GM21526 (cell line): ENCODE data around the gene TMEM87B.
"Not testable (repeated sequence)": the region's sequence is repeated elsewhere in the genome, so short reads cannot be mapped to it uniquely, and the experiment has no call there.

ENCODE experiments used
- ATAC-seq: cut with Tn5 transposase; IDR thresholded peaks from one replicate; pipeline ENCODE4 v1.9.1; 2021; ENCODE audit warnings: moderate library complexity; ENCODE audit not compliant: unreplicated experiment, low FRiP score

TMEM87B gene

GRCh38 chr2:112062894-112063293, 7.8 kb downstream of the TMEM87B start:
- ATAC-seq, result no peak

GRCh38 chr2:112065486-112065885, 10.4 kb downstream of the TMEM87B start:
- ATAC-seq, result no peak

- ATAC-seq, result no peak
Measured at GRCh38 chr2:112065966-112066365, 10.9 kb downstream of the TMEM87B start.

- not testable (repeated sequence) for ATAC-seq
Measured at GRCh38 chr2:112069794-112070193, 14.7 kb downstream of the TMEM87B start.

DNA sequence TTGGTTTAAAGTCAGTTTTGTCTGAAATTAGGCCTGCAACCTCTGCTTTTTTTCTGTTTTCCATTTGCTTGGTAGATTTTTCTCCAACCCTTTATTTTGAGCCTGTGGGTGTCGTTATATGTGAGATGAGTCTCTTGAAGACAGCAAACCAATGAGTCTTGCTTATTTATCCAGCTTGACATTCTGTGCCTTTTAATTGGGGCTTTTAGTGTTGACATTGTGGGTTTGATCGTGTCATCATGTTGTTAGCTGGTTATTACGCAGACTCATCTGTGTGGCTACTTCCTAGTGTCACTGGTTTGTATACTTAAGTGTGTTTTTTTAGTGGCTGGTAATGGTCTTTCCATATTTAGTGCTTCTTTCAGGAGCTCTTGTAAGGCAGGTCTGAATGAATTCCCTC, 18.8 kb downstream of the TMEM87B start:
- no peak for ATAC-seq

DNA sequence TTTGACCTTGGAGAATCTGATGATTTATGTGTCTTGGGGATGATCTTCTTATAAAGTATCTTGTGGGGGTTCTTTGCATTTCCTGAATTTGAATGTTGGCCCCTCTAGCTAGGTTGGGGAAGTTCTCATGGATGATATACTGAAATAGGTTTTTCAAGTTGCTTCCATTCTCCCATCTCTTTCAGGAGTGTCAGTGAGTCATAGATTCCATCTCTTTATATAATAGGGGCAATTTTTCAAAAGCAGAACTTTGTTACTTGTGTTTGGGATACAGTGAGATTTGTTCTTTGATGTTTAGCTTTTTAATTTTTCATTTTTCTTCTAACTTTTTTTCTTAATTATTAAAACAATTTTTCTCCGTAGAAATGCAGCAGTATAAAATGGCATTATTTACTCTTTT, 19.4 kb downstream of the TMEM87B start:
- ATAC-seq, result no peak

- no peak for ATAC-seq
Measured at GRCh38 chr2:112075490-112076260, 20.6 kb downstream of the TMEM87B start.

GRCh38 chr2:112077814-112078213, 22.7 kb downstream of the TMEM87B start:
- no peak for ATAC-seq

DNA sequence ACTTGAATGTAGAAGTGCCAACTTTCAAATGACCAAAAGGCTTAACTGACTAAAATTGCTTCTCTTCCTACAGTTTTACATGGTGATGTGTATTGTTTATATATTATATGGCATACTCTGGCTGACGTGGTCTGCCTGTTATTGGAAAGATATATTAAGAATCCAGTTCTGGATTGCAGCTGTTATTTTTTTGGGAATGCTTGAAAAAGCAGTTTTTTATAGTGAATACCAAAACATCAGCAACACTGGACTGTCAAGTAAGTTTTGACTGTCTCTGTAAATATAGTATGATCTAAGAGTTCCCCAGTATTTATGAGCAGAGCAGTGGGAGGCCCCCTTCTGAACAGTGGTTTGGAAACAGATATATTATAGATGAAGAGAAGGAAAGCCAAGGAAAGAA, 26.2 kb downstream of the TMEM87B start:
- no peak for ATAC-seq

DNA sequence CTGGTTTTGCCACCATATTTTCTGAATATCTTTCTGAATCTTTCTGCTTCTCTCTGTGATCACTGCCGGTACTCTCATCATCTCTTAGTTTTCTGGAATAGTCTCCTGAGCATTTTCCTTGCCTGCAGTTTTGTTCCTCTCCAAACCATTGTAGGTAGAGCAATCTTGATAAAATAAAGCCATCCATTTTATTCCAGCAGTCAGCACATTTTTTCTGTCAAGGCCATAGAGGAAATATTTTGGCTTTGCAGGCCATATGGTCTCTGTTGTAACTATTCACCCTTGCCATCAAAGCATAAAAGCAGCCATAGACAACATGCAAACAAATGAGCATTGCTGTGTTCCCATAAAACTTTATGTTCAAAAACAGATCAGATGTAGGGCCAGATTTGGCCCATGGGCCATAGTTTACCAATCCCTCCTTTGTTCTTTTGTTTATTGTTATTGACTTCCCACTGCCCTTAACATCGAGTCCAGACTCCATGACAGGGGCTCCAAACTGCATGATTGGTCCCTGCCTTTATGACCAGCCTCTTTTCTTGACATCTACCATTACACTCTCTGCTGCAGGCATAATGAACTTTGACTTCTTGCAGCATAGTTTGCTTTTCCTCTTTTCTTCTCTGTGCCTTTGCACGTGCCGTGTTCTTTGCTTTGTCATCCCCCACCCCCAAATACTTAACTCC, 29.8 kb downstream of the TMEM87B start:
- no peak for ATAC-seq

DNA sequence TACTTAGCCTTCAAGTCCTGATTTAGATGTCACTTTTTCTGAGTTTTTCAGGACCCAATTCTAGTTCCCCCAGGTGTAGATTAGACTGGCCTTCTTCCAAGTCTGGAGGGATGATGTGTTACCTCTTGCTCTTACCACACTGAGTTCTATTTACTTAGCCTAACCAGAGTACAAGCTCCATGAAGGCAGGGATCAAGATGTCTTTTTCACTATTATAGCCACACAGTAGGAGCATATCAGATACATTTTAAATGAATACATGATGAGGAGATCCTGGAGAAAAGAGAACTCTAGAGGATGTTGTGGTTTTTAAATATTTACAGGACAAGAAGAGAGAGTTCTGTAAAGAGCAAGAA, 30.3 kb downstream of the TMEM87B start:
- ATAC-seq, result no peak

DNA sequence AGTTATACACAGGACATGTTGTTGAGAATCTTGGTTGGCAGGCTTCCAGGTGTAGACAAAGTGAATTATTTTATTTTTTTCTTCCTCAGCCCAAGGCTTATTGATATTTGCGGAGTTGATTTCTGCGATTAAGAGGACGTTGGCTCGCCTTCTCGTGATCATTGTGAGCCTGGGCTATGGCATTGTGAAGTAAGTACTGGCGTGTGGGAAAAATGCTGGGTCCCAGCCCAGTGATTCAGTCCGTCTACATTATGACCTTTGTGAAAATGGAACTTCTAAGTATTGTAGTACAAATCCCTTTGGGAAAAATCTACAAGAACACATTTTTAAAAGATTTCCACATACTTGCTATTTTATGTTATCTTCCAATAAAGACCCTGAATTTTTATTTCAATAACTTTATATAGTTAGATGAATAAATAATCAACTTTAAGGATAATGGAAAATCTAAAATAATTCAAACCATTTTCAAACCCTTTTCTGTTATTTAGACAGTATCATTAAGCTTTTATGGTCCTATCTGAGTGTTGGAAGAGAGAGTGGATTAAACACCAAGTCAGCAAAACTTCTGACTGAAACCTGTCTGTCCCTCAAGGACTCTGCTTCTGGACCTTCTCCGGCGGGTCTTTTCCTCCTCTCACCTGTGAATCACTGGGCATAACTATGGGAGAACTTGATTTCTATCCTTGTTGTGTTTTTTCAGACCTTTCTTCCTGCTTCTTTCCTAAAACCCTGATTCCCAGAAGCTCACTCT, 31.0 kb downstream of the TMEM87B start:
- ATAC-seq, result no peak

DNA sequence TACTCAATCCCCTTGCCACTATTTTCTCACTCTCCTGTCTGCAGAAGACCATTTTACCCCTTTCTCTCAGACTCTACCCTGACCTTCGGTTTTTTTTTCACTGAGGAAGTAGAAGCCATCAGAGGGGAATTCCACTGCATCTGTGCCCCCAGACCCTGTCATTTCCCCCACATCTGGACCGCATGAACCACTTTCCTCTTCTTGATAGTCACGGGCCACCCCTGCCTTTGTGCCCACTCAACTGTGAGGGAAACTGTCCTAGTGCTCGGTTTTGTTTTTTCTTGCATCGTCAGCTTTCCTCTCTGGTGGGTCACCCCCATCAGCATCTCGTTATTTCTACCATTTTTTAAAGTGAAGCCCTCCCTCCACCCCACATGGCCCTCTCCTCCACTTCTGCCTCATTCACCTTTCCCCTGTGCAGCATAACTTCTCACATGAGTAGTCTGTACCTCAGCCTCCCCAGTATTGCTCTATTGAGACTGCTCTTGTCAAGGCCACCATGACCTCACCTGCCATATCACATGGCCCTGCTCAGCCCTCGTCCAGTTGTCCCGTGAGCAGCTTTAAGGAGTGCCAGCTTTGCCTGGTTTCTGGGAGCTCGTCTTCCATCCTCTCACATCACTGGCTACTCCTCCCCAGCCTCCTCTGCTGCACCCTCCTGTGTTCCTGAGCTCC, 32.4 kb downstream of the TMEM87B start:
- no peak for ATAC-seq

GRCh38 chr2:112089375-112089774, 34.3 kb downstream of the TMEM87B start:
- ATAC-seq, result no peak

DNA sequence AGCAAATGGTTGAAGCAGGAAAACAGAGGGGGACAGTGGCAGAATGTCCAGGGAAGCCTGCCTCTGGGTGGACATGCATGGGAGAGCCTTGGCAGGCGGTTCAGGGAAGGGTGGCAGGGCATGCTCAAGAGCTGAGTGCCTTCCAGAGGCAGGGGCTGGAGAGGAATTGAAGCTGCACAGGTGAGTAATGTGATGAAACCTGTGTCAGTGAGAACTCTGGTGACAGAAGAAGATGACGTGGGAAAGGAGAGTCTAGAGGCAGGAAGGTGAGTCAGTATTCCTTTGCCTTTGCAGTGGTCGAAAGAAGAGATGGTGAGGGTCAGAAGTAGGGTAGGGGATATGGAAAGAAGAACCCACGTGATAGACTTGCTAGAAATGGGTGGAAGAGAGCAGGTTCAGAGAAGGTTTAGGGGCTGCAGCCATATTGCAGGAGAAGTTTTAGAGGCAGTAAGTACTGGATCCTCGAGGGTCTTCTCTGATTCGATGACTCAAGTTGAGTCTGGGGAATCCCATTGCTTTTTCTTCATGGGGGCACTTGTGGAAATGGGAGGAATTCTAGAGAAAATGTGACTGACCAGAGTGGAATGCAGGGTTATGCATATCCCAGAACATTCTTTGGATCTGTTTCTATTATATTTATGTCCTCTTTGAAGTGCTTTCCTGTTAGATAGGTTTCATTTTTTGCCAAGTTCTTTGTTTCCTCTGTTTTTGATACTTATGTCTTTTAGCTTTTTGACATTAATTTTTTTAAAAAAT, 37.4 kb downstream of the TMEM87B start:
- ATAC-seq, result no peak

- ATAC-seq, result no peak
Measured at GRCh38 chr2:112093216-112093615, 38.1 kb downstream of the TMEM87B start.

DNA sequence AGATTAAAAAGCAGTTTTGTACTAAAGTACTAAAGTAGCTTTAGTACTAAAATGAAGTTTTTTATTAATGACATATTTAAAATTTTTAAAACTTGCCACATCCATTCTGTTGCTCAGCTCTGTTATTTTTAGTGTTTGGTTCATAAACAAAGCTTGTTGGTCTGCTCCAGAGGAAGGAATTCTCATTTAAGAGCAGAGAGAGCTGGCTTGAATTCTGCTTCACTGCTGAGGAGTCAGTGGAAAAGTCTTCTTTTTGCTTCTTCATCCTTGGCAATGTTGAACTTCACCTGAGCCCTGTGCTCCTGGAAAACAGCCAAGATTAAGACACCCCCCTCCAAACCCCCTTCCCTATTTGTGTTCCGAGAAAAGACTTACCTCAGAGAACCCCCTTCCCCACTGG, 40.6 kb downstream of the TMEM87B start:
- no peak for ATAC-seq

DNA sequence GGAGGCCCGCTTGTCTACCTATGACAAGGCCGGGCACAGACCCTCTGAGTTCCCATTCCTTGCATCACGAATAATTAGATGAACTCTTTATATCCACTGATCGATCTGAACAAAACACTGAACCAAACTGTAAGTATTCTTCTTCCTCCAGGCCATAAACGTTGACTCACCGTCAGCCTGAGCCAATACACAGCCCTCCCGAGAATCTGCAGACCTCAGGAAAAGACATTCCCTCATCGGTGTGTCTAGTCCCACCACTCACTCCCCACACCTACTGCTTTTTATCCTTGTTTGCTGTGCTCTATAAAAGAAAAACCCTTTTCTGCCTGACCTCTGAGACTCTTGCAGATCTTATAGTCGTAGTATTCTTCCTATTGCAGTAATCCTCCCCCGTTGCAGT, 41.0 kb downstream of the TMEM87B start:
- ATAC-seq, result no peak

DNA sequence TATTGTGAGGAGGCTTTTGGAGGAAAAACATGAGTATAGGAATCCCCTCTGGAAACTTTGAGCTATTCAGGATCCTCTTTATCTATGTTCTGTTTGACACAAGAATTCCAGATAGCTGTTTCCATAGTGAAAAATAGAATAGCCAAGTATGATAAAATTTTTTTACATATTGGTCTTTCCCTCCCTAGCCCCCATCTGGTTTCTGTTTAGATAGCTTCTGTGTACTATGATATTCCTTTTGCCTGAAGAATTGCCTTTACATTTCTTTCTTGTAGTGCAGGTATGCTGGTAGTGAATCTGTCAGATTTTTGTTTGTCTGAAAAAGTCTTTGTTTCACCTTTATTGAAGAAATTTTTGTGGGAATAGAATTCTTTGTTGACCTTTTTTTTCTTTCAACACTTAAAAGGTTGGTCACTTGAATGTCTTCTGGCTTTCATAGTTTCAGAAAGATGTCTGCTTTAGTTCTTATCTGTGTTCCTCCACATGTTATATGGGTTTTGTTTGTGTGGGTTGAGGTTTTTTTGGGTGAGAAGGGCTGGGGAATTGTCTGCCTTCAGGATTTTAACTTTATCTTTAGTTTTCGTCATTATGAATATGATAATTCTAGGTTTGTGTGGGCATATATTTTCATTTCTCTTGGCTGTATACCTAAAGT, 53.2 kb downstream of the TMEM87B start:
- no peak for ATAC-seq

- no peak for ATAC-seq
Measured at GRCh38 chr2:112109278-112109677, 54.2 kb downstream of the TMEM87B start.
